SK-N-SH treated with all-trans-retinoic acid at 6 μM for 48 hours (cell line): ENCODE measurements around the gene EPB41L4A.

ENCODE experiments used
- TOX ChIP-seq: fragments of 250-450 bp; sonication (Bioruptor Pico); IDR thresholded peaks from 2 replicates; pipeline ENCODE4 v1.8.0; 2021; ENCODE audit warnings: mild to moderate bottlenecking, moderate library complexity, borderline replicate concordance
- ZFP30 ChIP-seq: fragments of 450-650 bp; formaldehyde crosslinking; IDR thresholded peaks from 2 replicates; pipeline ENCODE4 v1.5.0; 2022; ENCODE audit warnings: mild to moderate bottlenecking, moderate library complexity
- ZNF565 ChIP-seq: fragments of 450-650 bp; formaldehyde crosslinking; conservative IDR thresholded peaks from 2 replicates; pipeline ENCODE4 v1.5.0; 2020; ENCODE audit warnings: low read depth, mild to moderate bottlenecking, moderate library complexity

DNA sequence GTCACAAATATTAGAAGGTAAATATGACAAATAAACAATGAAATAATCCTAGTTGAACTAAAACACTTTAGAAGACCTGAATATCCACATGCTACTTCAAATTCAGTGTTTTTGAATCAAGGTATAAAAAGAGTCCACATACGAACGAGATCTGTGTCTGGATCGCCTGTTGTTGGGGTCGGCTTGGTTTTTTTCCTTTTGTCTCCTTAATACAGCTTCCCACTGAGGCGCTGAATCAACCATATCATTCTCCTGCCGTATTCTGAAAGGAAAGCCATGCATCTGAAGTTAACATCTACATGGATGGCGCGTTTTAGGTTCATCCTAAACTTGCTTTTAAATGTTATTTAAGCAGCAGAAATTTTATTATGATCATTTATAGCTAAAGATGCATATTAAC lies 235.2 kb downstream of the EPB41L4A start:
- TF ChIP-seq ZFP30 (no peak), ZNF565 (no peak), TOX (no peak)
